Stimulated activated memory B cell treated with anti-CD40 and anti-IgM and Interleukin-4, amounts not matched to agents 10 μg/mL and 1 μg/mL and 100 μg/mL, for 72 hours (primary cell): ENCODE results near the gene CTNND2.
"Not testable (repeated sequence)": the region's sequence is repeated elsewhere in the genome, so short reads cannot be mapped to it uniquely, and the experiment has no call there.

Source experiments
- ATAC-seq: fragments of 150-1000 bp; cut with Tn5 transposase; 2 replicates; pipeline ENCODE4 v1.10.0; 2021
- H3K27ac Mint-ChIP-seq: one replicate; pipeline ENCODE4 v1.8.0; 2022; ENCODE audit warnings: mild to moderate bottlenecking, mixed read lengths
- H3K27me3 Mint-ChIP-seq: one replicate; pipeline ENCODE4 v1.8.0; 2022; ENCODE audit warnings: mixed read lengths
- H3K36me3 Mint-ChIP-seq: one replicate; pipeline ENCODE4 v1.8.0; 2022; ENCODE audit warnings: mixed read lengths
- H3K4me1 Mint-ChIP-seq: one replicate; pipeline ENCODE4 v1.8.0; 2022; ENCODE audit warnings: mixed read lengths
- H3K4me3 Mint-ChIP-seq: one replicate; pipeline ENCODE4 v1.8.0; 2022; ENCODE audit warnings: mild to moderate bottlenecking, moderate library complexity, mixed read lengths
- H3K9me3 Mint-ChIP-seq: one replicate; pipeline ENCODE4 v1.8.0; 2022; ENCODE audit warnings: mixed read lengths

CTNND2 gene

DNA sequence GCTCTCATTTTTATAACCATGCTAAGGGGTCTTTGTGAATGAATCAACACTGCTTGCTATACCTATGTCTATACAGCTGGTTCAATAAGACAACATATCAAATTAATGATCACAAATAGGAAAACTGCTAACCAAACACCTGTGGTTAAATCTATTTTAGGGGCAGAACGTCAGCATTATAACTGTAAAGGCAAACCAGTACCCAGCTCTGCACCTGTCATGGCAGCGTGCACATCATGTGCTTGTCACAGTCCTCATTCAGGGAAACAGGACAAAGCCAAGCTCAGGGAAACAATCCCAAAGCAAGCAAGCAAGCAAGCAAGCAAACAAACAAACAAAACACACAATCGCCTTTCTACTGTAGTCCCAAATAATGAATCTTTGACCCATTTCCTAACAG, 865.5 kb downstream of the CTNND2 start:
- no peak overlapping the region for H3K4me3 Mint-ChIP-seq
- no peak overlapping the region for H3K27ac Mint-ChIP-seq
- no peak for ATAC-seq
- peaks cover 25% of the 10 kb centered on the region for H3K27me3 Mint-ChIP-seq
- H3K36me3 Mint-ChIP-seq = no peaks in the 10 kb centered on the region
- no peaks in the 10 kb centered on the region for H3K4me1 Mint-ChIP-seq
- H3K9me3 Mint-ChIP-seq = no peaks in the 10 kb centered on the region

DNA sequence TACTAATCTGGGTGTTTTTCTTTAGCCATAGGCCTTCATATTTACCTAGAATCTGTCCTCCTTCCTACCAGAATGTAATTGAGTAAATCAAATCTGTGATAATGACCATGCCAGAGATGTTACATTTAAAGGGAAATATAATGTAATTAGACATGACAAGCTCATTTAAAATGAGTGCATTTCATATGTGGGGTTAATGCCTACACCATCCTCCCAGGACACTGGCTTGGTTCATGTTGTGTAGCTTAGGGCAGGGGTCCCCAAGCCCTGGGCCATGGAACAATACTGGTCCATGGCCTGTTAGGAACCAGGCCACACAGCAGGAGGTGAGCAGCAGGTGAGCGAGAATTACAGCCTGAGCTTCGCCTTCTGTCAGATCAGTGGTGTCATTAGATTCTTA, 866.3 kb downstream of the CTNND2 start:
- Mint-ChIP-seq H3K27me3 (peaks cover 25% of the 10 kb centered on the region), H3K4me3 (no peak overlapping the region), H3K4me1 (no peaks in the 10 kb centered on the region), H3K9me3 (no peaks in the 10 kb centered on the region), H3K36me3 (no peaks in the 10 kb centered on the region), H3K27ac (no peak overlapping the region)
- no peak for ATAC-seq

DNA sequence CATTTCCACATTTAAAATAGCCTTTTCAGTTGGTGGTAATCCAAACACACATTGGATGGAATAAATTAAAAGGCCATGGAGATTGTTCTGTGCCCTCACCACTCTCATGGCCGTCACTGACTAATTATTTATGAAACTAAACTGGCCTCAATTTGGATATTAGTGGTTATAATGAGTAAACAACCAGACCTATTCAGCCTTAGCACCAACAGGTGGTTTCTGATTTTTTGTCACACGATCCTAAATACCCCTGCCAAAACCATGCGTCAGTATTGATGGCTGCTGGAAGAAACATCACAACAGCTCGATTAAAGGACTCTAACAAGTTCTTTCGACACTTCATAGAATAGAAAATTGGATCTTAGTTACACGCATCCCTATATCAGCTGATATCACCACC, 867.2 kb downstream of the CTNND2 start:
- Mint-ChIP-seq H3K36me3 (no peaks in the 10 kb centered on the region), H3K27ac (no peak overlapping the region), H3K9me3 (no peaks in the 10 kb centered on the region), H3K4me3 (no peak overlapping the region), H3K27me3 (peaks cover 25% of the 10 kb centered on the region), H3K4me1 (no peaks in the 10 kb centered on the region)
- ATAC-seq = no peak

DNA sequence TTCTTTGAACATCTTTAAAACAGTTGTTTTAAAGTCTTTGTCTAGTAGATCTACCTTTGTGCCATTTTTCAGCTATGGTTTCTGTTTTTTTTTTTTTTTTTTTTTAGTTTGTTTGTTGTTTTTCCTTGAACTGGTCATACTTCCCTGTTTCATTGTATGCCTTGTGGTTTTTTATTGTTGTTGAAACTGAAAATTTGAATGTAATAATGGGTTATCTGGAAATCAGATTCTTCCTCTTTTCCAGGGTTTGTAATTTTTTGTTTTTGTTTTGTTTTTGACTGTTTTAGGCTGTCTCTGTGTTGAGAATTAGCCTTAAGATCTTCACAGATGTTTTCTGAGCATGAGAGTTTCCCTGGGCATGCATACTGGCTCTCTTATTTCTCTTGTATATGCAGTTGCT, 873.6 kb downstream of the CTNND2 start:
- Mint-ChIP-seq H3K36me3 (peaks cover 7% of the 10 kb centered on the region), H3K27me3 (peaks cover 7% of the 10 kb centered on the region)

DNA sequence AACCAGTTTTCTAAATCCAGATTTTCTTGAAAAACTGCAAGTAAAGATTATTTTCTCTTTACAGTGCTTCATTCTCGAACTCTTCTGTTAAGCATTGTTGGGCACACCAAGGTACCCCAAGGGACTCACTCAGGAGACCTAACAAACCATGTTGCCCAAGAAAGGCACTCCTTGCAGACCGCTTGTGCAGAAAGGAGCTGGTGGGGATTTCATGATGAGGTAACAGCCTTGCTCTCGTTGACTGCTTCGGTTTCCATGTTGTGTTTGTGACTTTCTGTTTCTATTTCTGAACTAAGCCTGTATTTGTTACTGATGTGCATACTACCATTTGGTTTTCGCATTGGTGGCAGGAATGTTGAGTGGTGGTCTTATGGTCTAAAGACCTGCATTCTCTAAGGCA, 876.6 kb downstream of the CTNND2 start:
- Mint-ChIP-seq H3K27me3 (peaks cover 9% of the 10 kb centered on the region), H3K4me3 (no peak overlapping the region), H3K9me3 (peaks cover 14% of the 10 kb centered on the region), H3K27ac (no peak overlapping the region), H3K4me1 (no peaks in the 10 kb centered on the region), H3K36me3 (peaks cover 7% of the 10 kb centered on the region)
- no peak for ATAC-seq

More for the DNA sequence above, 873.6 kb downstream of the CTNND2 start:
- no peak for ATAC-seq
- peaks cover 14% of the 10 kb centered on the region for H3K9me3 Mint-ChIP-seq
- no peak overlapping the region for H3K4me3 Mint-ChIP-seq
- H3K4me1 Mint-ChIP-seq = no peaks in the 10 kb centered on the region
- no peak overlapping the region for H3K27ac Mint-ChIP-seq

DNA sequence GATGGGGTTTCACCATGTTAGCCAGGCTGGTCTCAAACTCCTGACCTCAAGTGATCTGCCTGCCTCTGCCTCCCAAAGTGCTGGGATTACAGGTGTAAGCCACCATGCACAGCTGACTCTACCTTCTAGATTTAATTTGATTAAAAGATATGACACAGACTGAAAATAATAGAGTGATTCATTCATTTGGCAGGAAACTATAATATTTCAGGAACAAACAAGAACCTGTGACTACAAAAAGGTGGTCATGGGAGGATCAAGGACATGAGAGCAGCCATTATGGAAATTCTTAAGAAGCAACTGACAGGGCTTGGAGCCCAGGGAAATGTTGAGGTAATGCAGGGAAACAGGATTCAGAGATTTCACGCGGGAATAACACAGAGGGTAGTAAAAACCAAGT, 877.7 kb downstream of the CTNND2 start:
- peaks cover 9% of the 10 kb centered on the region for H3K27me3 Mint-ChIP-seq
- peaks cover 11% of the 10 kb centered on the region for H3K9me3 Mint-ChIP-seq
- ATAC-seq = no peak
- H3K27ac Mint-ChIP-seq = no peak overlapping the region
- H3K4me3 Mint-ChIP-seq = no peak overlapping the region
- H3K4me1 Mint-ChIP-seq = no peaks in the 10 kb centered on the region
- H3K36me3 Mint-ChIP-seq = peaks cover 7% of the 10 kb centered on the region

DNA sequence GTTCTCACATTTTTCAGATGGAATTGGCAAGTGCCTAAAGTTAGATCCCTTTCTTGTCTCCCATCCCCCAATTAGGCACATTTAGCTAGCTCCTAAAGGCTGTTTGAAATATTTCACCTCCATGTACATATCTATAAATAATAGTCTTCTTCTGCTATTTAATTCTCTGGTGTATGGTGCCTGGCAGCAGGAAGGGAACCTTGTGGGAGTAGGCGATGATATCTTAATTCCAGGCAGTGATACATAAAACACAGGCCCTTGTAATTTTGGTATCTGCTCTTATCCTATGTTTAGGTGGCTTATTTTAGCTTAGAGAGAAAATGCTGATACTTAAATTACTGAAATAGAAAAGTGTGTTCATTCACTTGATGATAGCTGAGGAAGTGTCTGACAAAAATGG, 880.3 kb downstream of the CTNND2 start:
- H3K27ac Mint-ChIP-seq = no peak overlapping the region
- H3K4me3 Mint-ChIP-seq = no peak overlapping the region
- H3K36me3 Mint-ChIP-seq = no peaks in the 10 kb centered on the region
- no peaks in the 10 kb centered on the region for H3K9me3 Mint-ChIP-seq
- ATAC-seq = no peak
- no peaks in the 10 kb centered on the region for H3K4me1 Mint-ChIP-seq
- H3K27me3 Mint-ChIP-seq = peaks cover 9% of the 10 kb centered on the region

DNA sequence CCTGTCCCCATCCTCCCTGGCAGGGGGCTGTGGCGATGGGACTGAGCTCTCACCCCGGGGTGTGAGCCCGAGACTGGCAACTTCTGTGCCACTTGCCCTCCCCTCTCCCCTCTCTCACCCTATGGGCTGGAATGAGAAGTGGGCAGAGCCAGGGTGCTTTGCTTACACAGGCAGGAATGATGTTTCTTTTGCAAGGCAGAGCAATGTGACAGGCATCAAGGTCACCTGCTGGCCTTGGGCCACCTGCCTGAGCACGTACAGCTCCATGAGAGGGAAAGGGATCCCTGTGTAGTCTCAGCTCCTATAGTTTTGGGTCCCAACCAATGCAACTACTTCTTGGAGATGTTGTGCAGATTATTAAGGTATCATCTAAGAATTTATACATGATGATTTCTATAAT, 890.5 kb downstream of the CTNND2 start:
- Mint-ChIP-seq H3K27me3 (peaks cover 20% of the 10 kb centered on the region), H3K4me1 (no peaks in the 10 kb centered on the region), H3K4me3 (no peak overlapping the region), H3K36me3 (no peaks in the 10 kb centered on the region), H3K9me3 (no peaks in the 10 kb centered on the region), H3K27ac (no peak overlapping the region)
- peak; percentile 29 for ATAC-seq

DNA sequence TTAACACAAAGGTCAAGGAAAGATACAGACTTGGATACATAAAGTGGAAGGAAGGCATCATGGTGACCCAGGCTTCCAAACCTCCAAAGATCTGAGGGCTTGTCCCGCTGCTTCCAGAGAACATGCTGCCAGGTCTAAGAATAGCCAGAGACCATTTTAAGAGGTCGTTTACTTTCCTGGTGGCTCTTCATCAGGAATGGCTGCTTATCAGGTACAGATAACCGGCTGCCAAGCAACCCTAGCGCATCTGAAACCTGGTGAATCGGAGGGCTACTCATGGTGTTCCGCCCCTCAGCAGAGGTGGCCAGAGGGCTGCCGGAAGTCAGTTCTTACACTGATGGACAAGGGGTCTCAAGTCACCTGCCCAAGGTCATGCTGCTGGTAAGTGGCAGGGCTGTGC, 892.0 kb downstream of the CTNND2 start:
- Mint-ChIP-seq H3K4me1 (no peaks in the 10 kb centered on the region), H3K9me3 (no peaks in the 10 kb centered on the region), H3K4me3 (no peak overlapping the region), H3K36me3 (no peaks in the 10 kb centered on the region), H3K27me3 (peaks cover 20% of the 10 kb centered on the region), H3K27ac (no peak overlapping the region)
- no peak for ATAC-seq

DNA sequence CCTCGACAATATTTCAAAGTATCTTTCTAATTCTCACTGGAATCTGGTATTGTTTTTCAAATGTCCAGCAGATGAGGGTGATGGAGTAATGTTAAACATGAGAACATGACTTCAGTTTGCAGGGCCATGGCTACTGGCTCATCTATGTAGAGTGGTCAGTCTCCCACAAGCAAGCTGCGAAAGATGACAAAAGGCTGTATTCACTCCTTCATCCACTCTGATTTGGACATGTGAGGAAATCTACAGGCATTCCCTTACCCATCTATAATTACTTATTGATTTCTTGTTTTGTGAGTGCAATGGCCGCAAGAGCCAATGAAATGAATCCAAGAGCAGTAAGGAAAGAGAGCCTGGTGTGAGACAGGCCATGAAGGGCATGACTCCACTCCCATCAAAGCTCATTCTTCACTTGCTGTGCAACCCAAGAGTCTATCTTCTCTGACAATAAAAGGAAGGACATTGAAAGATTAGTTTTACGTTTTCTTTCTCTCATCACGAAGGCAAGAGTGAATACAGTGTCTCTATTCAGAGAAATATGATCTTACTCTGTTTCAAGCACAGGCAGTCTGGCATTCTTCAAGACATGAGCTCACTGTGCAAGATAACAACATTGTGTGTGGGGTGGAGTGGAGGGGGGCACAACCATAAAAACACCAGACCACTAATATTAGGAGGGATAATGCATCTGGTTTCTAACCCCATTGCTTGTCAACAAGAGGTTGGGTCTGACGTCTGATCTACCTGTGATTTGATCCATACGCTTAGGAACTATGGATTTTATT, 893.6 kb downstream of the CTNND2 start:
- no peak for ATAC-seq
- no peaks in the 10 kb centered on the region for H3K4me1 Mint-ChIP-seq
- peaks cover 23% of the 10 kb centered on the region for H3K27me3 Mint-ChIP-seq
- no peak overlapping the region for H3K4me3 Mint-ChIP-seq
- no peak overlapping the region for H3K27ac Mint-ChIP-seq
- H3K36me3 Mint-ChIP-seq = no peaks in the 10 kb centered on the region
- H3K9me3 Mint-ChIP-seq = no peaks in the 10 kb centered on the region

DNA sequence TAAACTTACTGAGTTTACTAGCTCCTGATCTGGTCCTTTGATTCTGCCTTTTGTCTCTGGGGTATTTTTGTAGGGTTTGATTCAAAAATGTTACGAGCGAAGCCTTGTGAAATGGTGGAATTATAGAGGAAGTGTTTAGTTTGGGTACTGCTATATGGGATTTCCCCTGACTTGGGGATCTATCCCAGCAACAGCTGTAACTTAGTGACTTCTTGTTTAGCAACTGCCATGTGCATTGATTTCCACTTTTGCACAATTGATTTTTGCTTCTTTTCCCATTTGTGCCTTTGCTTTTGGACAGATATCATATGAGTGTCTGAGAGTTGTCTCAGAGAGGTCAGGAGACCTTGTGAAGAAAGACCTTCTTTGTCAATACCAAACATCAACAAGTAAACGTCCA, 894.7 kb downstream of the CTNND2 start:
- no peaks in the 10 kb centered on the region for H3K36me3 Mint-ChIP-seq
- H3K27ac Mint-ChIP-seq = no peak overlapping the region
- ATAC-seq = no peak
- no peaks in the 10 kb centered on the region for H3K4me1 Mint-ChIP-seq
- no peaks in the 10 kb centered on the region for H3K9me3 Mint-ChIP-seq
- H3K27me3 Mint-ChIP-seq = peaks cover 23% of the 10 kb centered on the region
- no peak overlapping the region for H3K4me3 Mint-ChIP-seq

DNA sequence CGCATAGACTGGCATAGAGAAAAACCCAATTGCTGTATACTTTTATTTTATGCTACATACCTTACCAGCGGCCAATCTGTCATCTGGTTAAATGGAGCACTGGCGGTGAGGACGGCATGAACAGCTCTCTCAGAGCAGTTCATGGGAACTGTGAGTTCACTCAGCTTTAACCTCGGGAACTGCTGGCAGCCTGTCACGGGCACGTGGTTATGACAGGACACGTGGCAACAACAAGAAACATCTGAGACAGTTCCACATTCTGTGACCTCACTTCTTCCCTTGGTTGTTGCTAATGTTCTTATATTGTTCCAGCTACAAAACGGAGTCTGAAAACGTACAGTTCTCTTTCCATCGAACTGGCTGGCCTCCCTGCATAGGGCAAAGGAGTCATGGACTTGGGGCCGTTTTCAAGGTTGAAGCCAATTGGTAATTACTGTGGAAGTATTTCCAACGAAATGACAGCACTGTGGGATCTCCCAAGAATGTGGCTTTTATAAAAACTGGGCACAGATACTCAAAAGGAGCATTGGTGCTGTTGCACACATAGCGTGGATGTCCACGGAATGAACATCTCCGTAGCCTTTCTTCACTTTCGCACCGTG, 896.9 kb downstream of the CTNND2 start:
- Mint-ChIP-seq H3K27me3 (peaks cover 27% of the 10 kb centered on the region), H3K27ac (no peak overlapping the region), H3K4me1 (no peaks in the 10 kb centered on the region), H3K4me3 (no peak overlapping the region), H3K9me3 (no peaks in the 10 kb centered on the region), H3K36me3 (no peaks in the 10 kb centered on the region)
- ATAC-seq = no peak

DNA sequence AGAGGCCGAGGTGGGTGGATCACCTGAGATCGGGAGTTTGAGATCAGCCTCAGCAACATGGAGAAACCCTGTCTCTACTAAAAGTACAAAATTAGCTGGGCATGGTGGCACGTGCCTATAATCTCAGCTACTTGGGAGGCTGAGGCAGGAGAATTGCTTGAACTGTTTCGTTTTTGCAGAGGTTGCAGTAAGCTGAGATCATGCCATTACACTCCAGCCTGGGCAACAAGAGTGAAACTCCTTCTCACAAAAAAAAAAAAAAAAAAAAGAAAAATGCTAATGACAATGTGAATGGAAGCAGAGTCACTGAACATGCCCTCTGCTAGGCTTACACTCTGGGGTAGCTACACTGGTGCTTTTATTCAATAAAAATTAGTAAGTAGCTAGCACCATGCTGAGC, 899.7 kb downstream of the CTNND2 start:
- not testable (repeated sequence) for H3K4me3 Mint-ChIP-seq
- H3K27me3 Mint-ChIP-seq = peaks cover 23% of the 10 kb centered on the region

DNA sequence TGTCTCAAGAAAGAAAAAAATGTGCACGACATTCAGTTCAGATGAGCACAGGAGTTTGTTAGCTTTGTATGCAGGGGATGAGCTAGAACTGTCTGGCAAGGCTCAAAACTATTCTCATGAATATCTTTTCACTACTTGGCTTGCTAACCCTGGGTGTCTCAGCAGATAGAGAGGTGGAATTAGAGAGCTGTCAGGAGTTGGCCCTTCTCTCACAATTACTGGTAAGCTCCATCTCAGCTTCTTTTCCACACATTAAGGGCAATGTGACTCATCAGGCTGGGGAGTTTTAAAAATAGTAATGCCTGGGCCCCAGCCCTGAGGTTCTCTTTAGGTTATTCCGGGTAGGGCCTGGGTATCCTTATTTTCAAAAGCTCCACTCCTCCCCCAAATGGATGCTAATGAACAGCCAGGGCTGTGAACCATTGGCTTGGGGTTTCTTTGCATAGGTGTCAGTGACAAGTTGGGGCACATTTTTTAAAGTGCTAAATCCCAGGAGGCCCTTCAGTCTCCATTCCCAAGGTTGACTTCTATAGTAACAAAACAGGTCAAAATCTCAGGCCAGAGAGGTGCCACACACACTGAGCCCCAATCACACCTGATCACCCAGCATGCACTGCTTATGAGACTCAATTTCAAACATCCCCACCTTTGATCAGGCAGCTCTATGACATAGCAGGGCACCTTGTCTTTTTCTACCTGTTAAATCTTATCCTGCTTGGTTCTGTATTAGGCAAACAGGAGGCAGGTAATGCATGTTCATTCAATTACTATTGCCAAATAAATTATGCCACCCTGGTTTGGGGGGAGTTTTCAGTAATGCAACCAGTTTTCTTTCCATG, 903.5 kb downstream of the CTNND2 start:
- H3K36me3 Mint-ChIP-seq = no peaks in the 10 kb centered on the region

More for the DNA sequence above, 899.7 kb downstream of the CTNND2 start:
- H3K27ac Mint-ChIP-seq, H3K9me3 Mint-ChIP-seq, ATAC-seq, H3K36me3 Mint-ChIP-seq, H3K4me1 Mint-ChIP-seq: not testable (repeated sequence)

DNA sequence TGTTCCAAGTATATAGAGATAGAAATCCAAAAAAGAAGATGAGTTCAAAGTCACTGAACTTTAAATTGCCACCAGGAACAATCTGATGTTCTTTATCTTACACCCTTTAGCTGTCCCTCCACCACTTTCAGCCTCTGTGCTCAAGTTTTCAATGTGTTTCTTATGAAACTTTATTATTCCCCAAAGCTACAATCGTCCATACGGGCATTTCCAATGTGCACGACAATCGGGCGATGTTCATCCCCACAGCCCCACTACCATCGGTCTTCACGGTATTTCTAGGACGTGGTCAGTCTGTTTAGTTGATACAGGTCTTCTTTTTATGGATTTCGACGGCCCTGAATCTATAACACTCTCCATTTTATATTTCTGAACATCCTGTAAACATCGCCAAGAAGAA, 904.5 kb downstream of the CTNND2 start:
- H3K27me3 Mint-ChIP-seq = peaks cover 37% of the 10 kb centered on the region
- H3K27ac Mint-ChIP-seq = no peak overlapping the region

More for the DNA sequence above, 903.5 kb downstream of the CTNND2 start:
- no peaks in the 10 kb centered on the region for H3K9me3 Mint-ChIP-seq
- H3K27me3 Mint-ChIP-seq = peaks cover 37% of the 10 kb centered on the region
- no peak overlapping the region for H3K27ac Mint-ChIP-seq
- no peaks in the 10 kb centered on the region for H3K4me1 Mint-ChIP-seq
- ATAC-seq = no peak
- H3K4me3 Mint-ChIP-seq = no peak overlapping the region

More for the DNA sequence above, 904.5 kb downstream of the CTNND2 start:
- ATAC-seq = no peak
- no peak overlapping the region for H3K4me3 Mint-ChIP-seq
- H3K4me1 Mint-ChIP-seq = no peaks in the 10 kb centered on the region
- no peaks in the 10 kb centered on the region for H3K36me3 Mint-ChIP-seq
- H3K9me3 Mint-ChIP-seq = peaks cover 4% of the 10 kb centered on the region
